ENCODE measurements around the gene PARD3.

PARD3 gene

GRCh38 chr10:34825414-34825813 is 10.3 kb upstream of the PARD3 start:
- DNase-seq: no peak

- no peak for DNase-seq
Measured at GRCh38 chr10:34824870-34825269, 9.8 kb upstream of the PARD3 start.

DNA sequence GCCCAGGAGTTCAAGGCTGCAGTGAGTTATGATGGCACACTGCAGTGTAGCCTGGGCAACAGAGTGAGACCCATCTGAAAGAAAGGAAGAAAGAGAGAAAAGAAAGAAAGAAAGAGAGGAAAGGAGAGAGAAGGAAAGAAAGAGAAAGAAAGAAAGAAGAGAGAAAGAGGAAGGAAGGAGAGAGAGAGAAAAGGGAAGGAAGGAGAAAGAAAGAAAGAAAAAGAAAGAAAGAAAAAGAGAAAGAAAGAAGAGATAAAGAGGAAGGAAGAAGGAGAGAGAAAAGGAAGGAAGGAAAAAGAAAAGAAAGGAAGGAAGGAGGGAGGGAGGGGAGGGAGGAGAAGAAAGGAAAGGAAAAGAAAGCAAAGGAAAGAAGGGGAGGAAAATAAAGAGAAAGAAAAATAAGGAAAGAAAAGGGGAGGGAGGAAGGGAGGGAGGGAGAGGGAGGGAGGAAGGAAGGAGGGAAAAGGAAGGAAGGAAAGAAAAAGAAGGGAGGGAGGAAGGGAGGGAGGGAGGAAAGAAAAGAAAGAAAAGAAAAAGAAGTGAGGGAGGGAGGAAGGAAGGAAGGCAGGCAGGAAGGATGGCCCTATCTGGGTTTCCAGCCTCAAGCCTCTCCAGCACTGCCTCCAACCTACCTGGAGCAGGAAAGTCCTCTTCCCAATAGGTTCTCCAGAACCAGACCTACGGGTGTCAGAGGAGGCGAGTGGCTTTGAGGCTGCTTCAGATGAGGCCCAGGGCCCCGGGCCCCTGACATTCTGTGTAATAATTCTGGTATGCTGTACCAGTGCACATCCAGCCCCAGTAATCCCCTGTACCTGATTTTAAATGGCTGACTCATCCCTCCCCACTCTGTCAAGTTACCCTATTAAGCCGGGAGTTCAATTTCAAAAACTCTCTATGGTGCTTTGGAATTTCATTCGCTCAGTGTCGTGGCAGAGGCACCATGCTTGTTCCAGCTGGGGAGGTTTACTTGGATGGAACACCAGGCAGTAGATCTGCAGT is 6.8 kb upstream of the PARD3 start:
- DNase-seq: no peak

GRCh38 chr10:34817586-34817985 is 2.5 kb upstream of the PARD3 start:
- DNase-seq: no peak

- DNase-seq: no peak
Measured at GRCh38 chr10:34817054-34817453, 2.0 kb upstream of the PARD3 start.

GRCh38 chr10:34816501-34817002 is 1.5 kb upstream of the PARD3 start:
- peak in 8 of 51 donors; percentile 5 to 31 (median 12) for DNase-seq

DNA sequence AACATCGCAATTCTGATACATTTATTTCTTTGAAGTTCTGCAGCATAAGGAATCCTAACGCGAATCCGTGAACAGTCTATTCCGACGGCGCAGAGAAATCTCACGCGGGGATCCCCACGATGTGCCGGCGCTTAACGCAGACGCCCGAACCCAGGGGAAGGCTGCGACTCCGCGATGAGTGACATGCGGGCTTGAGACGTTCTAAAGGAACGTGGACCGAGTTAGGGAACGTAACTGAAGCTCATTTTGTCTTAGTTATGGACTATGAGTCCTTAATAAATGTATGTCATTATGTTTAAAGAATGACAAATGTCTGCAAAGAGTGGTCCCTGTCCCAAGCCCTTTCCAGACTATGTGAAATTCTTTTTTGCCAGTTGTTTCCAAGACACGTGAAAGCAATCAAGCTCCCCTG is 995 bp upstream of the PARD3 start:
- peak in 2 of 51 donors; percentile 26 to 67 for DNase-seq

DNA sequence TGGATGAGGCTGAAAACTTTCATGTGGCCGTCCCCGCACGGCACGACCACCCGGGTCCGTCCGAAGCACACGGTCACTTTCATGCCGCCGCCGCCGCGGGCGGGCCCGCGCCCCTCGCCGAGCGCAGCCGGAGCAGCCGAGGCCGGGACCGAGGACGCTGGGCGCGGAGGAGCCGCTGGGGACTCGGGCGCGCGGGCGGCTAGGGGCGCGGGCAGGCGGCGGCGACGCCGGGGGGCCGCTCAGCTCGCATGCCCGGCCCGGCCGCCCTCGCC is 247 bp downstream of the PARD3 start:
- DNase-seq: no peak

GRCh38 chr10:34814223-34814912 is 728 bp downstream of the PARD3 start:
- peak in 25 of 51 donors; percentile 7 to 65 (median 27) for DNase-seq

DNA sequence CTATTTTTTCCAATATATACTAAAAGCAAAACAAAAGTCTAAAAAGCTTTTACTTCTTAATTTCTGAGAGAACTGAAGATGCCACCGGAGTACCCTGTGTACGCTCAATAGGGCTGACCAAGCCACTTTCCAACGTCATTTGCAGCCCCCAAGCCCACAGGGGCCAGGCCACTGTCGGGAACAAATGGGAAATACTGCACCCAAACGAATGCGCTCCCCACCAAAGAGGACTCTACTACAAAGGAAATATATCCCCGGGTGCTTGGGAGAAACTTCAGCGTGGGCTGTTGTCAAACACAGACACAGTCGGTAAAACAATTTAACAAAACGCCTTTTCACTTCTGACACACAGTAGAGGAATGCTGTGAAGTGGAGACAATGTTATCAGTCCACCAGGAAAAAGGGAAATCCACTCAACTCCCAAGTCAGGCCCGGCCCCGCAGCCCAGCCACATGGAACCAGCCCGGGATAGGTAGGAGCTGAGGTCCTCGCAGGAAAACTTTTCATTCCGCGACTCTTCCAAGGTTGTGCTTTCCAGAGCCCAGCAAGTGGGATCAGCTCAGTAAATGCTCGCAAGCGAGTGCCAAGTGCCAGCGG is 1.4 kb downstream of the PARD3 start:
- peak in 6 of 51 donors; percentile 11 to 59 (median 18) for DNase-seq

DNA sequence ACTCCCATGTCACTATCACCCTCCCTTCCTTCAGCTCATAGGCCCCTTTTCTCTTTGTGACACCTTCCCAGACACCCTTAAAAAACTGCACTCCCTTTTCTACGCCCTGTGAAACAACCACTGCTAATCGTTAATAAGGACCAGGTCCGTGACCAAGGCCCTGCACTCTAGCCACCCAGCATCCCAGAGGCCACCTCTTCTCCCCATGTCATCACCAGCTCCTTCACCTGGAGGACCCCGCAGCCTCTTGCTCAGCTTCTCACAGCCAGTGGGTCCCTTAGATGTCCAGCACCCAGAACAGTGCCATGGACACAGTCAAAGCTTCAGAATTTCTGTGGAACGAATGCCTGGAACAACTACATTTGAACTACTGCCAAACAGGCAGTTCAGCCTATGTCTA is 2.3 kb downstream of the PARD3 start:
- no peak for DNase-seq

DNA sequence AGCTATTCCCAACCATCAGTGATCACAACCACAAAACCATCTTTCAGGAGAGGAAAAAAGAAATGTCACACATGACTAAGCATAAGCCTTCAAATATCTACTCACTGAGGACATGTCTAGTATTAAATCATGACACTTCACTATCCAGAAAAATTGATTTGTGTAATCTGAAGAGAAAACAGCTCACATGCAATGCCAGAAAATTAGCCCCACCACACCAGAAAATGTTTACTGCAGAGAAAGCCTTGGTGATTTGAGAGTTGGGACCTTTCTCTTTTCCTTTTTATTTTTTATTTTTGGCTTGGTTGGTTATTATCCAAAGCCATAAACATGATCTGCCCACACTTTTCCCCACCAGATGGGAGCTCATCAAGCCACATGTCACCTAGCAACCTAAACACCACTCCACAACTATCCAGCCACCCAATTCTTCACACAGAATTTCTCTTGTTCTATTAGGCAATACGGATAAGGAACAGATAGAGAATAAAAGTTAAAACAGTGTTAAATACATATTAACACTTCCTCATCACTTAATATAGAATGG is 3.1 kb downstream of the PARD3 start:
- no peak for DNase-seq

DNA sequence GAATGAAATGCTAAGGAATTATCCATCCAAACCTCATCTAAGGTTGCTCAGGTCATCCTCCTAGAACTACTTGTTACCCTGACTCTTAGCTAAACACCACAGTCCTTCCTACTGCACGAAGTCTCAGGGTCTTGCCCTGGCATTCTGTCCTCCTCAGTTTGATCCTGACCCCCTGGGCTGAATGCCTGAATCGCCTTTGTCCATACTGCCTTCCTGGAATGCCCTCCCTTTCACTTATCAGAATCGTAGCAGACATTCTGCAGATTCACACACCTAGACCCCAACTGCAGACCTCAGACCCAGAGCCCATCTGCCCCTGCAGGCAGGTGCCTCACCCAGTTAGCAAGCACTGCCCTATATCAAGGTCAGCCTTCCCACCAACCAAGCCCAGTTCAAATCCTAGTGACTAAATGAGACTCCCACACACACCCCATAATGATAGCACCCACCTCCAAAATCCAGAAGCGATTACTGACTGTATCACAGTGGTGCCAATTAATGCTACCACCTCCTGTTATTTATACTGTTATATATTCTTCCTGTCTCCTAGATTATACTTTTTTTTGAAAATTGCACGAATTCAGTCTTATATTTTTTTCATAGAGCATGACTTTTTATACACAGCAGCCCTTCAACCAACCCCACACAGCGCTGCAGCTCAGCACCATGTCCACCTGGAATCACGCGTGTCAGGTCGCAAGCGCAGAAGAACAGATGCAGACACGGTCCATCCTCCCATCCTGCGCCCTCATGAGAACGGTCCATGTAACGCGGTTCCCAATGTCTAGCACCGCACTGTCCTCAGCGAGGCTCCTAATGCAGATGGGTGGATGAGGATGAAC is 3.7 kb downstream of the PARD3 start:
- no peak for DNase-seq

GRCh38 chr10:34809796-34810195 is 5.3 kb downstream of the PARD3 start:
- DNase-seq: no peak

DNA sequence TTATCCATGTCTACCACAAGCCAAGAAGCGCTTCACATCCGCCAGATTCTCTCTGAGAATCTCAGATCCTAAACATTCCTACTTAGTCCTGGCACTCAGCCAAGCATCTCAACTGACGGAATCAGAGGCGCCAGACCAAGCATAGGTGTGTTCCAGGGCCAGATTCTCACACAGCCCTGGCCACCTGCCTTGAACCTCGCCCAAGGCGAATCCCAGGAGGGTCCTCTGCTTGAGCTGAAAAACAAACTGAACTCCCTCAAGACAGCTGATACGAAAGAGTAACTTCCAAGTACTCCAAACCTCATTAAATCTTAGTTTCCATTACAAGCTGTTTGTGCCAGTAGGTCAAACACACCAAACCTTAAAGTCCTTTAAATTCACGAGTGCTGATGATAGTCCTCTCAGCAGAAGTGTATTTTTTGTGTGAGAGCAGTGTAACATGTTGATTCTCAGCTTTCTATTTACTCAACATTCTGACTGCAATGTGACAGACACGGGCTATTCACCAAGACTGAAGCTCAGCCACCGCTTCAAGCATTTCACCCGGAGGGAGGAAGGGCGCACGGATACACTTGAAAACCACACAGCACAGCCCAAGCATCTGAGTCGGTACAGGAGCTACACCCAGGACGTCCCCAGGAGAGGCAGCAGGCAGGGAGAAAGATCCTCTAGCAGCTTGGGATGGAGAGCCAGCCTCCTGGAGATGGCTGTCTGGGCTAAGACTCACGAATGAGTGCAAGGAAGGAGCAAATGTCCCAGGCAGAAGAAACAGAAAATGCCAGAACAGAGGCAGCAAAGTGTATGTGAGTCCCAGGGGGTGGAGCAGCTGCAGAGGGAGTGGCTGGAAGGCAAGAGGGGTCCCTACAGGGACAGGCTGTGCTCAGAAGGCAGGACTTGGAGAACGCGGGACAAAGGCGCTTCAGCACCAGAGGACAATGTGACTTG is 6.0 kb downstream of the PARD3 start:
- DNase-seq: peak in 36 of 51 donors; percentile 7 to 81 (median 42)

DNA sequence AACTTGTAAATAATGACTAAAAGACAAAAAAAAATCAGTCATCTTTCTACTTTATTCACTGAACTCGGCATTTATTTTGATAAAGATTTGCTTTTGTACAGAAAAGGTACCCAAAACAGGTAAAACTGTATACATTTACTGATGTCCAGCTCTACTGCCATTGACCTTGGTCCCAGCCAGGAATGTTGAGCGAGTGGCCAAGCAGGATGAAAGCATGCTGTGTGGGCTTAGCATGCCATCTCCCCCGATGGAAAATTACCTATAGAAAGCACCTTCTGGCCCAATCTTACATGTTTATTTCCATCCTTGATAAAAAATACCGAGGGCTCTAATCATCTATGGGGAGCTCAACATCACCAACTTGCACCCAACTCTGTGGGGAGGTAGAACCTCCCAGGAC is 6.8 kb downstream of the PARD3 start:
- no peak for DNase-seq

- DNase-seq: no peak
Measured at GRCh38 chr10:34804306-34804705, 10.8 kb downstream of the PARD3 start.

DNA sequence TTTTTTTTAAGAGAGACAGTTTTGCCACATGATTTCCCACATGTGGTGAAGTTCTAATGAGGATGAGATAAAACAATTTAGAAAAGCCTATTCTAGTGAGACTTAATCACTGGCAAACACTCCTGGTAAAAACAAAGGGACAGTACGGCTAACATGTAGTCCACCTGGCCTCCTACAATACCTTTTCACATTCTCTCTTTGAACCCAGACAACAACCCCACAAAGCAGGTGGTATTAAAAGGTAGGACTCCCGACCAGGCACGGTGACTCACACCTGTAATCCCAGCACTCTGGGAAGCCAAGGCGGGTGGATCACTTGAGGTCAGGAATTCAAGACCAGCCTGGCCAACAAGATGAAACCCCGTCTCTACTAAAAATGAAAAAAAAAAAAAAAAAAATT is 12.4 kb downstream of the PARD3 start:
- no peak for DNase-seq

- DNase-seq: peak in 1 of 51 donors; percentile 8
Measured at GRCh38 chr10:34801097-34801733, 13.9 kb downstream of the PARD3 start.

Measured in hypothalamus (tissue), 51 donors.